K562 (cell line): ENCODE measurements around the gene ABI3BP. TPM values are rescaled to one million over a fixed set of nuclear protein-coding genes. Genes with fewer than 3 reads are reported as not detected.

ENCODE experiments used
- MGA ChIP-seq: fragments of 450-650 bp; IDR thresholded peaks from 2 replicates; pipeline ENCODE4 v1.6.1; 2016; ENCODE audit warnings: mild to moderate bottlenecking, moderate library complexity
- NCOA1 ChIP-seq: fragments of 450-650 bp; IDR thresholded peaks from 2 replicates; pipeline ENCODE4 v1.6.1; 2016; ENCODE audit warnings: low read depth
- ZNF24 ChIP-seq: fragments of 450-650 bp; IDR thresholded peaks from 2 replicates; pipeline ENCODE4 v1.6.1; 2016
- polyA plus RNA-seq, 8 experiments: library from polyadenylated mRNA; depleted of rRNA in 4 of 8; stranded (reverse) in 5 of 8; unstranded in 3 of 8; fragments of >200 nt; fragmentation: Nextera tagmentation in 2 of 8; fragmentation: Illumina TruSeq in 1 of 8; extraction: Ambion mirVana in 2 of 8; extraction: Trizol in 1 of 8; gene quantifications; 2 replicates each; pipeline versions ENCODE4 v1.2.1 to v1.2.3, GENCODE V29; 2011 to 2014; ENCODE audit warnings: inconsistent platforms in 1 of 8, missing spikeins in 1 of 8
- total RNA-seq, 7 experiments: library from RNA; depleted of rRNA in 6 of 7; stranded (reverse); fragments of >200 nt in 6 of 7; fragmentation: Illumina TruSeq in 2 of 7; extraction: Trizol in 2 of 7; gene quantifications; 2 replicates each; pipeline versions ENCODE4 v1.2.1 to v1.2.3, GENCODE V29; 2011 to 2021; ENCODE audit warnings: low replicate concordance in 1 of 7
- TF ChIP-seq, protein P1 (sequence below), 2 experiments: fragments of 450-650 bp; formaldehyde crosslinking in 1 of 2; IDR thresholded peaks; 2 replicates each; pipeline versions ENCODE4 v1.4.0 to v1.6.1; 2014 to 2020; ENCODE audit warnings: mild to moderate bottlenecking in 2 of 2, borderline replicate concordance in 1 of 2, low read depth in 1 of 2

ABI3BP gene
- total and polyA plus RNA-seq, 9 of the 15 experiments (the other 6 are each of a cell fraction or from before 2014, with no cell fraction given) = 0.01 to 0.24 (median 0.06) TPM; not detected in 5

GRCh38 chr3:100856821-100857220 is 136.4 kb downstream of the ABI3BP start (continued):
- TF ChIP-seq MGA = no peak
- TF ChIP-seq, protein P1, sequence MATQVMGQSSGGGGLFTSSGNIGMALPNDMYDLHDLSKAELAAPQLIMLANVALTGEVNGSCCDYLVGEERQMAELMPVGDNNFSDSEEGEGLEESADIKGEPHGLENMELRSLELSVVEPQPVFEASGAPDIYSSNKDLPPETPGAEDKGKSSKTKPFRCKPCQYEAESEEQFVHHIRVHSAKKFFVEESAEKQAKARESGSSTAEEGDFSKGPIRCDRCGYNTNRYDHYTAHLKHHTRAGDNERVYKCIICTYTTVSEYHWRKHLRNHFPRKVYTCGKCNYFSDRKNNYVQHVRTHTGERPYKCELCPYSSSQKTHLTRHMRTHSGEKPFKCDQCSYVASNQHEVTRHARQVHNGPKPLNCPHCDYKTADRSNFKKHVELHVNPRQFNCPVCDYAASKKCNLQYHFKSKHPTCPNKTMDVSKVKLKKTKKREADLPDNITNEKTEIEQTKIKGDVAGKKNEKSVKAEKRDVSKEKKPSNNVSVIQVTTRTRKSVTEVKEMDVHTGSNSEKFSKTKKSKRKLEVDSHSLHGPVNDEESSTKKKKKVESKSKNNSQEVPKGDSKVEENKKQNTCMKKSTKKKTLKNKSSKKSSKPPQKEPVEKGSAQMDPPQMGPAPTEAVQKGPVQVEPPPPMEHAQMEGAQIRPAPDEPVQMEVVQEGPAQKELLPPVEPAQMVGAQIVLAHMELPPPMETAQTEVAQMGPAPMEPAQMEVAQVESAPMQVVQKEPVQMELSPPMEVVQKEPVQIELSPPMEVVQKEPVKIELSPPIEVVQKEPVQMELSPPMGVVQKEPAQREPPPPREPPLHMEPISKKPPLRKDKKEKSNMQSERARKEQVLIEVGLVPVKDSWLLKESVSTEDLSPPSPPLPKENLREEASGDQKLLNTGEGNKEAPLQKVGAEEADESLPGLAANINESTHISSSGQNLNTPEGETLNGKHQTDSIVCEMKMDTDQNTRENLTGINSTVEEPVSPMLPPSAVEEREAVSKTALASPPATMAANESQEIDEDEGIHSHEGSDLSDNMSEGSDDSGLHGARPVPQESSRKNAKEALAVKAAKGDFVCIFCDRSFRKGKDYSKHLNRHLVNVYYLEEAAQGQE (IDR thresholded peaks at IDR 0.05; ENCODE audit: borderline replicate concordance) = no peak
- TF ChIP-seq, protein P1 (CRISPR knock-in tag; IDR thresholded peaks at IDR 0.05; ENCODE audit: low read depth) = no peak
- TF ChIP-seq NCOA1 = no peak
- TF ChIP-seq ZNF24 = no peak
